Dedifferentiated amniotic fluid mesenchymal stem cell (primary cell): ENCODE results near the gene C20orf204.
A peak's percentile ranks its signal among the peaks of the same experiment; 100 is the strongest.

Experiments
- DNase-seq: peaks from one replicate; pipeline ENCODE4 v3.0.0-alpha.2; 2016; ENCODE audit errors: extremely low spot score

C20orf204 gene

DNA sequence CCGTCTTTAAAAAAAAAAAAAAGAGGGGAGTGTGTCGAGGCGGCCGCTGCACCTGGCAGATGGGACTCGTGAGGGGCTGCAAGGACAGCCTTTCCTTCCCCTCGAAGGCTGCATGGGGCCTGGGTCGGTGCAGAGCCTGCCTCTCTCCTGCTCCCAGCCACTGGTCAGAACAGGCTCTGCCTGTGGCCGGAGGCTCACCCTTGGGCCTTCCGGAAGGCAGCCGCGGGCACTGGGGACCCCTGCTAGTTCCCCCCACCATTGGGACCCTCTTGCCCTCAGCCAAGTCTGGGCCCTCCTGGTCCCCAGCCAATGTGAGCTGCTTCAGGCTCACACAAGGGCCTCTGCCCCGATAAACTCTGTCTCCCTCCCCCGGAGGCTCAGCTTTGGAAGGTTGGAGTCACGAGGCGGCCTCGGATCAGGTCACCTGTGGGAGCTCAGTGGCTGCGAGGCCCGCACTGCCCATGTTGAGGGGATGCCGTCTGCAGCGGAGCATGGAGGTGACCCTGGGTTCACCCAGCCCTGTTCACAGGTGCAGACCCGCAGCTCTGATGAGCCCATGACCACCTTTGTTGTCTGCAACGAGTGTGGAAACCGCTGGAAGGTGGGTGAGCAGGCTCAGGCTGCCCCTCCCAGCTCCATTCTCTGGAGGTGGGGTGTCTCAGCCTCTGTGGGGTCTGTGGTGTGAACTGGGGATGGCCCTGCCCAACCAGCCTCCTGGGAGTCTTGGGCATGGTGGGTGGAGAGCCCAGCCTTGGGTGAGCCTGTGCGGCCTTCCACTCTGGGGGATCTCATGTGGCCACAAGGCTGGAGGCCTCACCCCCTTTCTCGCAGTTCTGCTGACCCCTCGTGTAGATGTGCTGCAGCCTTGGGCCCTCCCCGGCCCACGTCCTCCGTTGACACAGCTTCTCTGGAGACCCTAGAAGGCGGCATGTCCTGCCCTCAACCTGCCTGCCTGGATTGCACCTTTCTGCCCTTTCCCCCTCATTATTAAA lies 35.7 kb downstream of the C20orf204 start:
- no peak for DNase-seq

DNA sequence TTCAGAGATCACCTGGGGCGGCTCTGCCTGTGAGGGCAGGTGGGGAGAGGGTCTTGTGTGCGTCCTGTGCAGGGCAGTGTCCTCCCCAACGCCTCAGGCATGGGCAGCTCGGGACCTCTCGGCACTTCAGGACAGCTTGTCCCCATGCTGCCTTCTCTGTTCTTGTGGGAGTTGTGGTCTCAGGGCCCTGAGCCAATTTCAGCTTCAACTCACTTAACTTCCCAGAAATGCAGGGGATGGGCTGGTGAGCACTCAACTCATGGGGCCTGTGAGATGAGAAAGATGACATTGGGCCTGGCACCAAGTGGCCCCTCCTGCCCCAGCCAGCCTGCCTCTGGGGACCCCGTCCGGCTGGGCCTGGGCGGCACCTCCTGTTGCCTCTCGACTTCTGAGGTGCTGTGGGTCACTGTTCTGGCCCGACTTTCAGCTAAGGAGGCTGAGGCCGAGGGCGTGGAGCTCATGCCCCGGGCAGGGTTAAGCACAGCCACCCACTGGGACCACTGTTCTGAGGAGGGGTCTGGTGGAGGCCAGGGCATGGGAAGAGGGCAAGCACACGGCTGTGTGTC lies 36.6 kb downstream of the C20orf204 start:
- DNase-seq: no peak

DNA sequence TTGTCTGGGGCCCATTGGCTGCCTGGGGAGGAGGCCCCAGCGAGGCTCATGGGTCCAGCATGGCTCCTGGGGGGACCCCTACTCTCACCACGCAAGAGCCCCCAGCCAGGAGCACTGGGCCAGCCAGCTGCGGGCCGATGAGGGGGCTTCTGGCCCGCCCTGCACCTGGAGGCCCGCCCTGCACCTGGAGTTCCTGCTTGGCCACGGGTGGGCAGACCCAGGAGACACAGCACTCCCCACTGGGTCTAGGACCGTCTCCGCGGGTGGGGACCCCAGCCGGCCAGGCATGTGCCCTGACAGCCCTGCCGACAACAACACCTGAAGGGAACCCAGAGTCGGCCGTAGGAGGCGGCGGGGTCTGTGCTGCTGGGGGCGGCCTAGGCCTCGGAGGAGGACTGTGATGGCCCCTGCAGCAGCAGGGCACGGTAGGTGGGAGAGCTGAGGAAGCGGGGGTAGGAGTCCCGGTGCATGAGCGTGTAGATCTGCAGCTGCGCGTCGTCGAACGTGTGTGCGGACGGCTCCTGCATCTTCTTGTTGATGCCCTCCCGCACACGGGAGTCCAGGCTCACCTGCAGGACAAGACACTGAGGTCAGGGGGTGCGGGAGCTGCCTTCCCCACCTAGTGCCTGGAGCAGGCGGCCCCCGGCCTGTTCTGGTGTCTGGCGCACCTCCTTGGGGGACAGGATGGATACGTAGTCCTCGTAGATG lies 37.6 kb downstream of the C20orf204 start:
- no peak for DNase-seq

DNA sequence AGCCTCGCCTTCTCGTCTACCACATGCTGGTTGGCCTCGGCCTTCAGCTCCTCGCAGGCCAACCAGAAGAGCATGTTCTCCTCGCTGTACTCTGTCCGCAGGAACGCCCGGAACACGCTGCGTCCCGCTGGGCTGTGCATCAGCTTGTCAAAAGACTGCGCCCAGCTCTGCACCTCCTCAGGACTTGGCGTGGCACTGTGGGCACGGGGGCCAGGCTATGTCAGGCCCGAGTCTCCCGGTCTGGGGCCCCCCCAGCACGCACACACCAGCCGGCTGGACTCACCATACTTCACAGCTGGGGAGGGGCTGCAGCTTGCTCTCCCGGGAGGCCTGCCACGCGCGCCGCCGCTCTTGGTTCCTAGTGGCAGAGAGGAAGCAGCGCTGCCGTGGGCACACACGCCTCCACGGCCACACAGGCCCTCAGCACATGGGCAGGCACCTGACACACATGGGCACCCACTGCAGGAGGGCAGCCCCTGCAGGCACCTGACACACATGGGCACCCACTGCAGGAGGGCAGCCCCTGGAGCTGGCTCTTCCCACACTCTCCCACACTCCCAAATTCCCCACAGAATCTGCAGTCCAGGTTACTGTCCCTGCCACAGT lies 38.3 kb downstream of the C20orf204 start:
- no peak for DNase-seq

GRCh38 chr20:64074963-64075362 lies 39.0 kb downstream of the C20orf204 start:
- no peak for DNase-seq

DNA sequence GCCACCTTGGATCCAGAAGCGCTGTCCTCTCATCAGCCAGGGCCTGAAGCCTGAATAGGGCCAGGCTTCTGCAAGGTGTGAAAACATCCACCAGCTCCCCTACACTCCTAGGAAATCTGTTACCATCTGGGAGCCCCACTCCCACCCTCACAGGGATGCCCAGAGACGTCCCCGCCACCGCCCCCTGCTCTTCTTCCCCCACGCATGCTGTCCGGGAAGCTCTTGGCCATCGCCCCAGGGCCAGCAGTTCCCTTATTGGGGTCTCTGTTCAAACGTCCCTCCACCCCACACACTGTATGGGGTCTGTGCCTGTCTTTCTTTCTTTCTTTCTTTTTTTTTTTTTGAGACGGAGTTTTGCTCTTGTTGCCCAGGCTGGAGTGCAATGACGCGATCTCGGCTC lies 39.6 kb downstream of the C20orf204 start:
- no peak for DNase-seq

DNA sequence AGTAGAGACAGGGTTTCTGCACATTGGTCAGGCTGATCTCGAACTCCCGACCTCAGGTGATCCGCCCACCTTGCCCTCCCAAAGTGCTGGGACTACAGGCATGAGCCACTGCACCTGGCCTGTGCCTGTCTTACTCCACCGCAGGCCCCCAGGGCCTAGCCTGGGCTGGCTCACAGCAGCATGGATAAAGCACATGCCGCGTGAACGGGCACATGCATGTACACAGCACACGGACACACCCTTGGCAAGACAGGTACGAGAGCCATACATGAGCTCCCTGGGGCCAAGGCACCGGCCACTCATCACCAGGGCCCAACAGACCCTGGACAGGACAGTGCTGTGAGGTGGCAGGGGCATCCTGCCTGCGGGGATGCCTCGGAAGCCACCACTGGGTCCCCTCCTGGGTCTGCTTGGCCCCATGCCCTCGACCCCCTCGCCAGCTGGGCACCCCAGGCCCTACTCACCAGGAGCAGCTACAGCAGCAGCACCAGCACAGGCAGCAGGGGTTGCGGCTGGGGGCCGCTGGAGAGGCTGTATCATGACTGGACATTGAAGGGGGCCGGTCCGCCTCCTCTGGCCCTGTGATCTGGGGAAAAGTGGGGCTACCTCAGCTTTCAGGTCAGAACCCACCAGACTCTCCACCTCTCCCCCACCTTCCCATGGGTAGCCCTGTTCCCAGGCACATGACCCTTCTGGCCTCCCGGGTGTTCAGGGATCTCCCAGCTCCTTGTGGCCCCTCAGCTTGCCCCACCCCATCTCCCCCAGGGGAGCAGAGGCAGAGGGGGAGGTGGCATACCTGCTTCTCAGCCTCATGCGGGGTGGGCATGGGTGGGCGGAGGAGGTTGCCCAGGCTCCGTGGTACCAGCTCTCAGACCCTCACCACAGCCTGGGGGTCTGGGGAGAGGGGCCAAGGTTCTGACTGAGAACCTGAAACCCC lies 40.3 kb downstream of the C20orf204 start:
- DNase-seq: no peak

DNA sequence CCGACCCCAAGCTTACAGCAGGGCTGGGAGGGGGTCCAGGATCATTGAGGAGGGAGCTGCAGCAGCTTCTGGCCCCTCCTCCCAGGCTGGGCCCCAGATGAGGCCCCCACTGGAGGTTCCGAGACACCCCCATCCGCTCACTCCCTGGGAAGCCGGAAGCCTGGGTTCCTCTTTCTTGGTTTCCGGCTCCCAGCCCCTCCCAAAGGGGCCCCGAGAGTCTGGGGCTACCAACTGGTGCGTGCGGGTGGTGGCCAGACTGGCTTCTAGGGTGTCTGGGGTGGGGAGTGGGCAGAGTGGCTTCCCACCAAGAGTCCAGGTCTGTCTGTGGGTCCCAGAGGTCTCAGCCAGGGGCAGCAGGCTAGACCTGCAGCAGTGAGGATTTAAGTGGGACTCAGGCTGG lies 41.1 kb downstream of the C20orf204 start:
- DNase-seq: no peak

DNA sequence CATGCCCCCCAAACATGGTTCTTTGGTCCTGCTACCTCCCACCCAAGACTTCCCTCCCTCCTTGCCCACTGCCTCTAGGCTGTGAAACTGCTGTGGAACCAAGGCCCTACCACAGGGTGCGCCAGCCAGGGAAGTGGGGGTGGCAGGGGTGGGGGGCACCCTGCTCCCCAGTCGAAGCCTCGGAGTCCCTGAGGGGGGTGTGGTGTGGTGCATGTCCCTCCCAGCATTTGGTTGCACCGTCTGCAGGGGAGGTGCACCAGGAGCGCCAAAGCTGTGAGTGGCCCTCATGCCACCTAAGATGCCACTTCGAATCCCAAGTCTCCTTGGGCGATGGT lies 41.5 kb downstream of the C20orf204 start:
- DNase-seq: no peak

GRCh38 chr20:64077876-64078551 lies 42.0 kb downstream of the C20orf204 start:
- no peak for DNase-seq

DNA sequence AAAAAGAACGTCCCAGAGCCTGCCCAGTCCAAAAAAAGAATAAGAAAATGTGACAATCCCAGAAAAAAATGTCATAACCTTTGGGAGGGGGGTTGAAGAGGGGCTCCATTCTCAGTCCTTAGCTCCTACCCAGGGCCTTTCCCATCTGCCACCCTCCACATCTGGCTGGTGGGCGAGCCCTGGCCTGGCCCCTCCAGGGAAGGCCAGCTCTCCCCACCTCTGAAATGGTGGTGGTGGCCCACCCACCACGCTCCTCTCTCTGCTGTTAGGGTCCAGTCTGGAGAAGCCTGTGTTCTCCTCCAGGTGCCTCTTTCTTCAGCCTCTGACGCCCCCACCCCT lies 42.9 kb downstream of the C20orf204 start:
- no peak for DNase-seq

DNA sequence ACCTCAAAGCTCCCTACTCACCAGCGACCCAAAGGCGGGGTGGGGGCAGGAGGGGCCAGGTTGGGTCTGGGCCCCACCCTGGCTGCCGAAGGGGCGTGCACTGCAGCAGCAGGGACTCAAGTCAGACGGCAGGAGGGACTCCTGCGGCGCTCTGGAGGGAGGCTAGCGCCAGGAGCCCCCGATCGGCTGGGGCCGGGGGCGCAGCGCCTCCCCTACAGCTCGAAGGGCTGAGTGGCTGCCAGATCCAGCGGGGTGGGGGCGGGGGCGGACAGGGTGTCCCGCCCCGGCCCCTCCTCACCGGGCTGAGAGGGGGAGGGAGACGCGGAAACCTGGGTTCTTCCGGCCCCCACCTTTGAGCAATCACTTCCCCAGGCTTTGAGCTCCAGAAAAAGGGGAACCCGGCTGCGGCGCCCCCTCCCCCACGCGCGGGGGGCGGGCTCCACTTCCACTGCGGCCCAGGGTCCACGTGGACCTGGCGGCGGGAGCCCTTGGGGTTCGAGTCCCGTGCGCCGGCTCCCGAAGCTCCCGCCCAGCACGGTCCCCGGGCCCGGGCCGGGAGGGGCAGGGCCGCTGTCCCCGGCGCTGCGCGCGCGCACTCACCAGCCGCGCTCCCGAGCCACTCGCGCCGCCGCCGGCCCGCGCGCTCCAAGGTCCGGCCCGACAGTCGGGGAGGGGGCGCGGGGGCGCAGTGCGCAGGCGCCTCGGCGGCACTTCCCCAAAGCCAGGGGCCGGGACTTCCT lies 43.5 kb downstream of the C20orf204 start, which contains the start of gene RGS19:
TSS of gene RGS19 (minus strand) at position 246 of the 740 bp plus-strand sequence. CDS start 2,632 bp downstream, outside the sequence.
- DNase-seq: peak; percentile 21

DNA sequence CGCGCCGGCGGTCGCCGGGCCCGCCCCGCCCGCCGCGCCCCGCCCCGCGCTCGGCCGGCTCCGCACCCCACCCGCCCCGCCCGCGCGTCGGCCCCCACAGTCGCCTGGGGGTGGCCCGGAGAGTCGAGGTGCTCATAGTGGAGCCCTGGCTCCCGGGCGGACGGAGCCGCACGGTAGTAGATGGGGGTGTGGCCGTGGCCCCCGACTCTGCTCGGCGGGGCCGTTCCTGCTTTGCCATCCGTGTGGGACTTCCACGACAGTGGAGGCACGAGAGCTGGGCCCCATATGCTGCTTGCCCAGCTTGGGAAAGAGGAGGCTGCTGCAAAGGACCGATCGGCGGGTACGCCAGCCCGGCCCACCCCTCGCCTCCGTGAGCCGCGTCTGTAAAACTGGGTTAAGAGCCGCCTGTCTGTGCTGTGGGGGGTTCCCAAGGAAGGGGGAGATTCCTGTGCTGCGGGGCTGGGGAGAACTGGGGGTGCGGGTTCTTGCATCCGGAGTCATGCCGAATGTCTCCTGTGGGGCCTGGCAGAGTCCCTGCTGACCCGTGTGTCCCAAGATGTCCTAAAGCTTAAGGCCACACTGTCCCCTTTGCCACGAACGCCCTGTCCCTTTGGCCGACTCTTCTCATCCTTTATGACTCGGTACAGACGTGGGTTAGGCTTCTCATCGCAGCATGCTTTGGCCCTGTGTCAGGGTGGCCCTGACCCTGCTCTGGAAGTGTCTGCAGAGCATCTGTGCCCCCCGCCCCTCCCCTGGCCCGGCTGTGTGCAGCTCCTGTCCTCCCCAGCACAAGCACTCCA lies 44.2 kb downstream of the C20orf204 start, which contains the start of gene OPRL1:
TSS of gene OPRL1 (plus strand) at position 70 of the 800 bp plus-strand sequence. CDS start 12,639 bp downstream, outside the sequence.
- no peak for DNase-seq

- no peak for DNase-seq
Observed at GRCh38 chr20:64080813-64081623, 45.0 kb downstream of the C20orf204 start.

- no peak for DNase-seq
Observed at GRCh38 chr20:64081624-64081964, 45.6 kb downstream of the C20orf204 start.

- no peak for DNase-seq
Observed at GRCh38 chr20:64082126-64082731, 46.2 kb downstream of the C20orf204 start.

DNA sequence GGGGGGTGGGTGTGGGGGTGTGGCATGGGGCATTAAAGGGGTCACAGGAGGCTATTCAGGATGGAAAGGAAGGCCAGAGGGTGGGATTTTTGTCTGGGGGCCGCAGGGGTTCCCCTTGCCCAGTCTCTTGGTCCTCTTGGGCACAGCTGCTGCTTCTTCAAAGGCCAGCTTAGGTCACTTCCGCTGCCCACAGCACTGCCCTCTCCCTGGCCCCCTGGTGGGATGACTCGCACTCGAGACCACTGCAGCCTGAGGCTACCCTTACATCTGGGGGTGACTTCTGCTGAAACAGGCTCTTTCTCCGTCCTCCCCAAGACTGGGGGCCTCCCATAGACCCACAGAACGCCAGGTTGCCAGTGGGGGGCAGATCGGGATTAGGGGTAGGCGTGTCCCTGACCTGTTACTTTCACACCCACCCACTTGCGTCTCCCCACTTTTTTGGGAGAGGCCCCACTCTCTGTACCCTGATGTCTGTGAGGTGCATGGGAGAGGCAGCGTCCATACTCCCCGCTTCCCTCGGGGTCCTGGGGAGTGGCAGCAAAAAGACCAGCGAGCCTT lies 46.9 kb downstream of the C20orf204 start:
- no peak for DNase-seq
